Smooth muscle cell of the brain vasculature (primary cell): ENCODE results near the gene TEDC1.

Experiments used
- DNase-seq: peaks from one replicate; pipeline ENCODE4 v3.0.0-alpha.2; 2012; ENCODE audit warnings: low read depth, low spot score

The TEDC1 gene

GRCh38 chr14:105525861-105526775 lies 35.1 kb downstream of the TEDC1 start, which contains the start of gene TMEM121:
Gene TMEM121, plus strand, starts transcription at chr14:105526583. Its CDS starts 2,252 bp downstream, at chr14:105528835.
- DNase-seq, result no peak

- no peak for DNase-seq
Measured at GRCh38 chr14:105526776-105527380, 35.8 kb downstream of the TEDC1 start.

- DNase-seq, result no peak
Measured at GRCh38 chr14:105527381-105527825, 36.4 kb downstream of the TEDC1 start.

GRCh38 chr14:105527826-105528585 lies 37.0 kb downstream of the TEDC1 start:
- peak; percentile 6 for DNase-seq

- no peak for DNase-seq
Measured at GRCh38 chr14:105528586-105529318, 37.7 kb downstream of the TEDC1 start.

- no peak for DNase-seq
Measured at GRCh38 chr14:105529319-105529568, 38.2 kb downstream of the TEDC1 start.

- no peak for DNase-seq
Measured at GRCh38 chr14:105529569-105530284, 38.7 kb downstream of the TEDC1 start.

- DNase-seq, result no peak
Measured at GRCh38 chr14:105530285-105531087, 39.4 kb downstream of the TEDC1 start.

- DNase-seq, result no peak
Measured at GRCh38 chr14:105531088-105531893, 40.2 kb downstream of the TEDC1 start.

- no peak for DNase-seq
Measured at GRCh38 chr14:105531894-105532623, 41.0 kb downstream of the TEDC1 start.

GRCh38 chr14:105532735-105533141 lies 41.7 kb downstream of the TEDC1 start:
- no peak for DNase-seq

- no peak for DNase-seq
Measured at GRCh38 chr14:105533391-105533790, 42.3 kb downstream of the TEDC1 start.

- DNase-seq, result no peak
Measured at GRCh38 chr14:105533811-105534498, 42.9 kb downstream of the TEDC1 start.

- DNase-seq, result no peak
Measured at GRCh38 chr14:105534586-105534985, 43.5 kb downstream of the TEDC1 start.

- no peak for DNase-seq
Measured at GRCh38 chr14:105536051-105536450, 45.0 kb downstream of the TEDC1 start.

- no peak for DNase-seq
Measured at GRCh38 chr14:105536691-105537579, 45.9 kb downstream of the TEDC1 start.
